ENCODE results near the gene HBG1.
A peak's percentile ranks its signal among the peaks of the same experiment; 100 is the strongest.
"Not testable (repeated sequence)": the region's sequence is repeated elsewhere in the genome, so short reads cannot be mapped to it uniquely, and the experiment has no call there.

GRCh38 chr11:5254646-5255413, 5.2 kb upstream of the HBG1 start, which contains the start of gene HBG2:
- TF ChIP-seq POLR2A (IDR thresholded peaks at IDR 0.05; ENCODE audit: low read length) = peak; percentile 66
- TF ChIP-seq GATA1 (IDR thresholded peaks at IDR 0.05; ENCODE audit: low read depth, low read length) = not testable (repeated sequence)
